IMR-90 (cell line): ENCODE measurements around the gene ZNF41. TPM values are rescaled to one million over a fixed set of nuclear protein-coding genes. Genes with fewer than 3 reads are reported as not detected.
A peak's percentile ranks its signal among the peaks of the same experiment; 100 is the strongest.

Source experiments
- ATAC-seq: fragments of 200-7000 bp; cut with Tn5 transposase; 2 replicates; pipeline ENCODE4 v1.9.1; 2020; ENCODE audit warnings: low read depth, mild to moderate bottlenecking, moderate library complexity
- BruUV-seq: library from RNA; stranded (reverse); fragments of 400-500 nt; replicated peaks from 2 replicates; lab custom pipeline; 2021; lab: Mats Ljungman, UMichigan
- CTCF ChIA-PET: fragments of 300-600 bp; formaldehyde crosslinking; extraction: SDS; loops from one replicate; lab custom pipeline; 2021; ENCODE audit warnings: antibody characterized with exemption; lab: Yijun Ruan, JAX
- POLR2A ChIA-PET: fragments of 300-600 bp; sonication (Branson Sonifier 250); formaldehyde crosslinking; loops from one replicate; lab custom pipeline; 2022; ENCODE audit warnings: antibody characterized with exemption; ENCODE audit not compliant: unreplicated experiment; lab: Charles Lee
- DNase-seq: peaks from one replicate; pipeline ENCODE4 v3.0.0; 2013
- H2AFZ ChIP-seq: replicated peaks from 2 replicates; pipeline ENCODE3; 2013; ENCODE audit warnings: low read length, mild to moderate bottlenecking; ENCODE audit not compliant: poor library complexity
- H2AK5ac ChIP-seq: 2 replicates; pipeline ENCODE4 v1.6.1; 2013; ENCODE audit warnings: low read depth, low read length, inconsistent platforms
- H2AK9ac ChIP-seq: replicated peaks from 2 replicates; pipeline ENCODE3; 2013; ENCODE audit warnings: mild to moderate bottlenecking, low read depth, low read length, moderate library complexity; ENCODE audit not compliant: poor library complexity
- H2BK120ac ChIP-seq: 2 replicates; pipeline ENCODE4 v1.6.1; 2013; ENCODE audit warnings: low read depth, low read length, inconsistent platforms
- H2BK15ac ChIP-seq: 3 replicates; pipeline ENCODE4 v1.6.1; 2013; ENCODE audit warnings: low read depth, low read length, inconsistent platforms
- H2BK20ac ChIP-seq: 2 replicates; pipeline ENCODE4 v1.6.1; 2013; ENCODE audit warnings: low read depth, mild to moderate bottlenecking, inconsistent platforms, low read length, moderate library complexity
- H2BK5ac ChIP-seq: 2 replicates; pipeline ENCODE4 v1.6.1; 2013; ENCODE audit warnings: mild to moderate bottlenecking, low read depth, low read length, inconsistent platforms; ENCODE audit not compliant: poor library complexity, severe bottlenecking
- H3K14ac ChIP-seq: replicated peaks from 2 replicates; pipeline ENCODE4 v1.6.1; 2013; ENCODE audit warnings: low read depth, low read length, inconsistent platforms
- H3K18ac ChIP-seq: 2 replicates; pipeline ENCODE4 v1.6.1; 2013; ENCODE audit warnings: low read depth, low read length, control low read depth
- H3K23ac ChIP-seq: 2 replicates; pipeline ENCODE4 v1.6.1; 2013; ENCODE audit warnings: low read depth, low read length, inconsistent platforms
- H3K27ac ChIP-seq: 2 replicates; pipeline ENCODE4 v1.5.1; 2013; ENCODE audit warnings: mild to moderate bottlenecking, control low read depth, low read length; ENCODE audit not compliant: insufficient read depth
- H3K27me3 ChIP-seq: 2 replicates; pipeline ENCODE4 v1.6.1; 2013; ENCODE audit warnings: low read length; ENCODE audit not compliant: control insufficient read depth, insufficient read depth
- H3K36me3 ChIP-seq: 2 replicates; pipeline ENCODE4 v1.6.1; 2013; ENCODE audit warnings: low read length, mixed read lengths; ENCODE audit not compliant: control insufficient read depth, insufficient read depth
- H3K4ac ChIP-seq: 2 replicates; pipeline ENCODE4 v1.6.1; 2013; ENCODE audit warnings: low read depth, low read length, inconsistent platforms
- H3K4me1 ChIP-seq: 2 replicates; pipeline ENCODE4 v1.6.1; 2013; ENCODE audit warnings: low read length, mixed read lengths; ENCODE audit not compliant: control insufficient read depth, insufficient read depth
- H3K4me2 ChIP-seq: 2 replicates; pipeline ENCODE4 v1.6.1; 2013; ENCODE audit warnings: low read depth, mild to moderate bottlenecking, control low read depth, low read length, moderate library complexity
- H3K4me3 ChIP-seq: 2 replicates; pipeline ENCODE4 v1.5.1; 2013; ENCODE audit warnings: low read depth, mild to moderate bottlenecking, control low read depth, low read length, moderate library complexity; ENCODE audit not compliant: insufficient read depth
- H3K56ac ChIP-seq: 2 replicates; pipeline ENCODE4 v1.6.1; 2013; ENCODE audit warnings: low read length, inconsistent platforms; ENCODE audit not compliant: insufficient read depth; ENCODE audit errors: extremely low read depth
- H3K79me1 ChIP-seq, 2 experiments: 2 replicates each; pipeline ENCODE4 v1.6.1; 2013; ENCODE audit warnings: low read length in 2 of 2, inconsistent platforms in 1 of 2, low read depth in 1 of 2
- H3K9ac ChIP-seq: 2 replicates; pipeline ENCODE4 v1.6.1; 2013; ENCODE audit warnings: low read depth, low read length, control low read depth
- H3K9me1 ChIP-seq: 2 replicates; pipeline ENCODE4 v1.6.1; 2013; ENCODE audit warnings: low read length, inconsistent platforms; ENCODE audit not compliant: insufficient read depth
- H3K9me3 ChIP-seq: 2 replicates; pipeline ENCODE4 v1.6.1; 2013; ENCODE audit warnings: low read length; ENCODE audit not compliant: control insufficient read depth, insufficient read depth
- H4K20me1 ChIP-seq: 2 replicates; pipeline ENCODE4 v1.6.1; 2013; ENCODE audit warnings: low read length, inconsistent platforms; ENCODE audit not compliant: insufficient read depth
- H4K5ac ChIP-seq: 2 replicates; pipeline ENCODE4 v1.6.1; 2013; ENCODE audit warnings: mild to moderate bottlenecking, low read depth, low read length, control low read depth
- H4K8ac ChIP-seq, 2 experiments: 2 replicates each; pipeline ENCODE4 v1.6.1; 2013; ENCODE audit warnings: low read depth in 2 of 2, low read length in 2 of 2, control low read depth in 1 of 2, inconsistent platforms in 1 of 2
- H4K91ac ChIP-seq: 2 replicates; pipeline ENCODE4 v1.6.1; 2013; ENCODE audit warnings: low read depth, low read length, inconsistent platforms; ENCODE audit not compliant: insufficient read depth
- CEBPB ChIP-seq: IDR thresholded peaks from 2 replicates; pipeline ENCODE4 v1.6.1; 2012; ENCODE audit warnings: low read depth, low read length, improper control_type of control experiment
- ELK1 ChIP-seq: fragments of 150-350 bp; IDR thresholded peaks from 2 replicates; pipeline ENCODE4 v1.6.1; 2016; ENCODE audit warnings: low read depth, mild to moderate bottlenecking, low read length, moderate library complexity, borderline replicate concordance
- FOS ChIP-seq: fragments of 150-350 bp; IDR thresholded peaks from 2 replicates; pipeline ENCODE4 v1.6.1; 2016; ENCODE audit warnings: low read depth, low read length
- MAFK ChIP-seq: IDR thresholded peaks from 2 replicates; pipeline ENCODE4 v1.6.1; 2012; ENCODE audit warnings: low read depth, low read length, improper control_type of control experiment
- MXI1 ChIP-seq: IDR thresholded peaks from 2 replicates; pipeline ENCODE4 v1.6.1; 2012; ENCODE audit warnings: low read depth, mild to moderate bottlenecking, low read length, moderate library complexity, borderline replicate concordance
- NFE2L2 ChIP-seq: fragments of 150-350 bp; IDR thresholded peaks from 2 replicates; pipeline ENCODE4 v1.6.1; 2016; ENCODE audit warnings: low read depth, mild to moderate bottlenecking, low read length
- RAD21 ChIP-seq: IDR thresholded peaks from 2 replicates; pipeline ENCODE4 v1.6.1; 2012; ENCODE audit warnings: low read length, improper control_type of control experiment
- SMC3 ChIP-seq: fragments of 150-350 bp; IDR thresholded peaks from 2 replicates; pipeline ENCODE4 v1.6.1; 2016; ENCODE audit warnings: low read depth, mild to moderate bottlenecking, antibody characterized with exemption, low read length, moderate library complexity
- WGBS, 2 experiments: methylation state at CpG; one replicate each; pipeline versions ENCODE4 v1.1.5 to v1.1.7; 2013; ENCODE audit warnings: missing lambda C conversion rate in 2 of 2; ENCODE audit not compliant: insufficient read length in 1 of 2; ENCODE audit errors: extremely low coverage in 2 of 2; 5-methylcytosine and 5-hydroxymethylcytosine counted together
- dilution Hi-C: fragments of 300-500 bp; cut with HindIII; formaldehyde crosslinking; loops from one replicate; pipeline ENCODE4 v1.14.3; 2018; ENCODE audit warnings: low sequenced_read_pairs; ENCODE audit not compliant: unreplicated experiment
- in situ Hi-C: fragments of 300-500 bp; cut with MboI; formaldehyde crosslinking; loops from 3 replicates; pipeline ENCODE4 v1.14.3; 2019; ENCODE audit warnings: low sequenced_read_pairs, inconsistent platforms, mixed read lengths
- intact Hi-C: fragments of 100-400 bp; cut with micrococcal nuclease; formaldehyde crosslinking; loops from 2 replicates; pipeline ENCODE4 v1.10.0; 2022
- polyA plus RNA-seq, 3 experiments: library from polyadenylated mRNA; depleted of rRNA; stranded (reverse); fragments of >200 nt; gene quantifications; 2 replicates each; pipeline ENCODE4 v1.2.3, GENCODE V29; 2012; ENCODE audit warnings: low replicate concordance in 1 of 3
- total RNA-seq: library from RNA; depleted of rRNA; stranded (reverse); fragments of >200 nt; gene quantifications from 2 replicates; pipeline ENCODE4 v1.2.3, GENCODE V29; 2012

ZNF41 gene
- total and polyA plus RNA-seq, 2 of the 4 experiments (the other 2 are of a cell fraction), result 2.8 to 8.1 TPM

- Histone ChIP-seq H3K56ac (no peak overlapping the region), H2AFZ (peak overlapping the region; percentile 15), H2AK9ac (no peak overlapping the region), H3K79me1 (no peaks in the 10 kb centered on the region), H3K36me3 (no peaks in the 10 kb centered on the region), H3K4me2 (peak overlapping the region; percentile 12; the same call in 1 of the 2 replicates), H2AK5ac (peak overlapping the region; percentile 10; the same call in 1 of the 2 replicates), H2BK20ac (no peak overlapping the region), H4K20me1 (no peaks in the 10 kb centered on the region), H2BK15ac (no peak overlapping the region), H3K27me3 (0 out of 2 replicates have a peak, but pooled peaks cover 2% of the 10 kb centered on the region), H3K4ac (no peak overlapping the region), H3K4me1 (peaks cover 5% of the 10 kb centered on the region), H4K91ac (no peak overlapping the region; the same call in 1 of the 2 replicates), H3K23ac (no peak overlapping the region), H3K14ac (no peak overlapping the region), H4K5ac (no peak overlapping the region), H3K4me3 (no peak overlapping the region), H2BK5ac (peak overlapping the region; percentile 44), H3K9me3 (no peaks in the 10 kb centered on the region), H3K27ac (no peak overlapping the region), H3K18ac (no peak overlapping the region), H2BK120ac (0 out of 2 replicates have a peak overlapping the region, but pooled peaks have one; percentile 27), H3K9ac (no peak overlapping the region), H3K9me1 (no peaks in the 10 kb centered on the region), H4K8ac (no peak overlapping the region)
- no TSS peak for BruUV-seq
- TF ChIP-seq MAFK (no peak), ELK1 (no peak), SMC3 (no peak), FOS (no peak; the same call in 1 of the 2 replicates), RAD21 (no peak), MXI1 (no peak), NFE2L2 (no peak), CEBPB (peak; percentile 83)
- intact Hi-C loops (no loop called here), in situ Hi-C loops (no loop called here), dilution Hi-C loops (no loop called here)
- CTCF ChIA-PET, result interaction anchor here (1.5 to 3.7 kb wide), 2 partner anchors 21 kb away, joined by 3 to 11 read pairs; no protein-coding TSS in a partner anchor
- POLR2A ChIA-PET, result no interaction called here
- peak; percentile 61 for DNase-seq
- no CpG with 5 or more reads among the region's 7 CpGs for WGBS, 2 experiments
- peak; percentile 50 for ATAC-seq
These were observed 19.5 kb upstream of the ZNF41 start for GRCh38 chrX:47502316-47503125.
